OCI-LY1 (cell line): Measurements from ENCODE around the gene EPX.

Source experiments
- H2AFZ ChIP-seq: fragments of 200-600 bp; sonication (generic), shearing (Covaris generic); 2 replicates; pipeline ENCODE4 v1.6.0; 2014; ENCODE audit warnings: antibody characterized with exemption, mild to moderate bottlenecking, low read length
- H3F3A ChIP-seq: fragments of 200-600 bp; sonication (generic), shearing (Covaris generic); 2 replicates; pipeline ENCODE4 v1.6.0; 2014; ENCODE audit warnings: mild to moderate bottlenecking, antibody characterized with exemption, low read length, moderate library complexity; ENCODE audit not compliant: insufficient read depth
- H3K27ac ChIP-seq: fragments of 200-600 bp; sonication (generic); 2 replicates; pipeline ENCODE4 v1.5.1; 2014; ENCODE audit warnings: low read length, mixed run types, mild to moderate bottlenecking, low read depth; ENCODE audit not compliant: poor library complexity, severe bottlenecking
- H3K27me3 ChIP-seq: fragments of 200-600 bp; sonication (generic); 2 replicates; pipeline ENCODE4 v1.6.0; 2014; ENCODE audit warnings: antibody characterized with exemption, mild to moderate bottlenecking, low read length, moderate library complexity; ENCODE audit not compliant: insufficient read depth
- H3K36me3 ChIP-seq: fragments of 200-600 bp; sonication (generic); 2 replicates; pipeline ENCODE4 v1.6.1; 2014; ENCODE audit warnings: mild to moderate bottlenecking, antibody characterized with exemption, low read length, moderate library complexity, mixed read lengths; ENCODE audit not compliant: insufficient read depth
- H3K4me1 ChIP-seq: fragments of 200-600 bp; sonication (generic); 2 replicates; pipeline ENCODE4 v1.5.1; 2014; ENCODE audit warnings: mild to moderate bottlenecking, low read length, moderate library complexity; ENCODE audit not compliant: insufficient read depth, severe bottlenecking
- H3K4me2 ChIP-seq: fragments of 200-600 bp; sonication (generic), shearing (Covaris generic); 2 replicates; pipeline ENCODE4 v1.6.1; 2014; ENCODE audit warnings: low read length
- H3K4me3 ChIP-seq: fragments of 200-600 bp; sonication (generic); 2 replicates; pipeline ENCODE4 v1.5.1; 2014; ENCODE audit warnings: low read length, low read depth, mild to moderate bottlenecking, mixed read lengths; ENCODE audit not compliant: poor library complexity, severe bottlenecking
- H3K79me2 ChIP-seq: fragments of 200-600 bp; shearing (Covaris generic); 2 replicates; pipeline ENCODE4 v1.6.1; 2016; ENCODE audit warnings: mixed run types, low read length, mixed read lengths; ENCODE audit not compliant: insufficient read depth
- H3K9ac ChIP-seq: fragments of 200-600 bp; sonication (generic), shearing (Covaris generic); 2 replicates; pipeline ENCODE4 v1.6.1; 2014; ENCODE audit warnings: mild to moderate bottlenecking, low read length, mixed read lengths
- H3K9me2 ChIP-seq: fragments of 200-600 bp; sonication (generic), shearing (Covaris generic); 2 replicates; pipeline ENCODE4 v1.6.1; 2014; ENCODE audit warnings: low read depth, mild to moderate bottlenecking, low read length, mixed read lengths
- H3K9me3 ChIP-seq: fragments of 200-600 bp; shearing (Covaris generic); 2 replicates; pipeline ENCODE4 v1.6.1; 2014; ENCODE audit warnings: low read length, mixed read lengths
- H4K20me1 ChIP-seq: fragments of 200-600 bp; sonication (generic), shearing (Covaris generic); 2 replicates; pipeline ENCODE4 v1.6.0; 2016; ENCODE audit warnings: mild to moderate bottlenecking, low read length; ENCODE audit not compliant: insufficient read depth
- CTCF ChIP-seq: fragments of 200-600 bp; sonication (generic), shearing (Covaris generic); IDR thresholded peaks from 2 replicates; pipeline ENCODE4 v1.5.1; 2017; ENCODE audit warnings: mild to moderate bottlenecking, antibody characterized with exemption, low read length, moderate library complexity, mixed read lengths
- EZH2 ChIP-seq: fragments of 200-600 bp; sonication (generic), shearing (Covaris generic); IDR thresholded peaks from 2 replicates; pipeline ENCODE4 v1.8.0; 2017; ENCODE audit warnings: borderline replicate concordance, mixed run types, mild to moderate bottlenecking, antibody characterized with exemption, low read length, moderate library complexity, mixed read lengths

Gene EPX

GRCh38 chr17:58193641-58194255, 1.2 kb downstream of the EPX start:
- Histone ChIP-seq H3K4me1 (no peaks in the 10 kb centered on the region), H3K79me2 (no peaks in the 10 kb centered on the region), H3K4me2 (no peak overlapping the region), H3K27ac (no peak overlapping the region), H3F3A (no peaks in the 10 kb centered on the region), H3K36me3 (no peaks in the 10 kb centered on the region), H3K9me3 (no peaks in the 10 kb centered on the region), H2AFZ (no peak overlapping the region), H3K27me3 (peaks cover 10% of the 10 kb centered on the region), H3K9ac (no peak overlapping the region), H3K9me2 (no peaks in the 10 kb centered on the region), H4K20me1 (no peaks in the 10 kb centered on the region), H3K4me3 (no peak overlapping the region)
- TF ChIP-seq CTCF = peak; percentile 30; the same call in 1 of the 2 replicates
- TF ChIP-seq EZH2 = no peak

GRCh38 chr17:58195518-58196123, 3.1 kb downstream of the EPX start:
- Histone ChIP-seq H3K27ac (no peak overlapping the region), H4K20me1 (no peaks in the 10 kb centered on the region), H3K27me3 (peaks cover 5% of the 10 kb centered on the region; the same call in 1 of the 2 replicates), H3K36me3 (no peaks in the 10 kb centered on the region), H3K4me3 (no peak overlapping the region), H3F3A (no peaks in the 10 kb centered on the region), H3K79me2 (no peaks in the 10 kb centered on the region), H3K9me2 (no peaks in the 10 kb centered on the region), H3K4me1 (no peaks in the 10 kb centered on the region), H3K9ac (no peak overlapping the region), H3K9me3 (no peaks in the 10 kb centered on the region), H3K4me2 (no peak overlapping the region), H2AFZ (no peak overlapping the region)
- TF ChIP-seq CTCF = no peak
- no peak for TF ChIP-seq EZH2

- H3K79me2 ChIP-seq = no peaks in the 10 kb centered on the region
- H3F3A ChIP-seq = no peaks in the 10 kb centered on the region
- H3K9me3 ChIP-seq = no peaks in the 10 kb centered on the region
- H4K20me1 ChIP-seq = no peaks in the 10 kb centered on the region
- H3K27me3 ChIP-seq = peaks cover 5% of the 10 kb centered on the region; the same call in 1 of the 2 replicates
- no peaks in the 10 kb centered on the region for H3K36me3 ChIP-seq
- H3K27ac ChIP-seq = no peak overlapping the region
- H3K9me2 ChIP-seq = no peaks in the 10 kb centered on the region
- H2AFZ ChIP-seq = no peak overlapping the region
- H3K4me2 ChIP-seq = no peak overlapping the region
- no peak overlapping the region for H3K4me3 ChIP-seq
- TF ChIP-seq CTCF (no peak), EZH2 (no peak)
- H3K9ac ChIP-seq = no peak overlapping the region
- no peaks in the 10 kb centered on the region for H3K4me1 ChIP-seq
Measured at GRCh38 chr17:58196610-58197009, 4.1 kb downstream of the EPX start.
